ENCODE data around the gene FOXD2.

GRCh38 chr1:47483651-47484050 is 45.8 kb downstream of the FOXD2 start:
- TF ChIP-seq ESRRG (CRISPR knock-in tag; IDR thresholded peaks at IDR 0.05) (no peak), TSHZ2 (CRISPR knock-in tag; IDR thresholded peaks at IDR 0.05) (no peak), GLIS3 (CRISPR knock-in tag; IDR thresholded peaks at IDR 0.05) (no peak), ZNF565 (CRISPR knock-in tag; conservative IDR thresholded peaks at IDR 0.05; ENCODE audit: low read depth) (no peak), POU6F1 (CRISPR knock-in tag; IDR thresholded peaks at IDR 0.05; ENCODE audit: borderline replicate concordance, low read depth) (no peak), CSRNP3 (CRISPR knock-in tag; IDR thresholded peaks at IDR 0.05) (no peak), TCF4 (CRISPR knock-in tag; IDR thresholded peaks at IDR 0.05; ENCODE audit: borderline replicate concordance) (no peak), CREB5 (CRISPR knock-in tag; IDR thresholded peaks at IDR 0.05; ENCODE audit: low read depth) (no peak), ZFP30 (CRISPR knock-in tag; IDR thresholded peaks at IDR 0.05) (no peak), PATZ1 (CRISPR knock-in tag; IDR thresholded peaks at IDR 0.05; ENCODE audit: borderline replicate concordance) (no peak), TOX (CRISPR knock-in tag; IDR thresholded peaks at IDR 0.05; ENCODE audit: borderline replicate concordance) (no peak), OSR1 (CRISPR knock-in tag; IDR thresholded peaks at IDR 0.05) (no peak), ZNF70 (CRISPR knock-in tag; IDR thresholded peaks at IDR 0.05) (no peak), RARB (CRISPR knock-in tag; IDR thresholded peaks at IDR 0.05) (no peak)

Data from SK-N-SH treated with all-trans-retinoic acid at 6 μM for 48 hours (cell line).